Measurements from ENCODE around the gene ZNF223.

Gene ZNF223

DNA sequence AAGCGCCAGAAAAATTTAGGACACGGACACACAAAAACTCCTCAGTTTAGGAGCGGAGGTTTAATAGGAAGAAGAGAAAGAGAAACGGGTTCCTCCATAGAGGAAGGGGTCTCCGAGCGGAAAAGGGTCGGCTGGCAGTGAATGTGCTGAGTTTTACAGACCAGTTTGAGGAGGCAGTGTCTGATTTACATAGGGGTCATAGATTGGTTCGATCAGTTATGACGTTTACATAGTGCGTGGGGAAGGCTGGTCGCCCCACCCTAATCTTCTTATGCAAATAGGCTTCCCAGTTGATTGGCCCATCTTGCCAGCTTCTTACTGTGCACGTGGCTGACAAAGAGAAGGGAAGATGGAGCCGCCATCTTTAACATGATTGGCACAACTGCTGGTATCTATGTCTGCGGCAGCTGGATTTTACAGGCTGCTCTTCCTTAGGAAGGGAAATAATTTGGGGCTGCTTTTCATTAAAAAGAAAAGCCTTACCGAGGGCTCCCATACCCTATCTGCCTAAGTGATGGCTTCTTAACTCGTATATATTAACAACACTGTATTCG lies 60.2 kb downstream of the ZNF223 start:
- Mint-ChIP-seq H3K9me3 (peaks cover 39% of the 10 kb centered on the region), H3K27me3 (no peaks in the 10 kb centered on the region), H3K4me1 (ENCODE audit: low read depth) (peaks cover 20% of the 10 kb centered on the region), H3K4me3 (peak overlapping the region; percentile 95), H3K27ac (no peak overlapping the region), H3K36me3 (ENCODE audit: low read depth) (peaks cover 56% of the 10 kb centered on the region)

DNA sequence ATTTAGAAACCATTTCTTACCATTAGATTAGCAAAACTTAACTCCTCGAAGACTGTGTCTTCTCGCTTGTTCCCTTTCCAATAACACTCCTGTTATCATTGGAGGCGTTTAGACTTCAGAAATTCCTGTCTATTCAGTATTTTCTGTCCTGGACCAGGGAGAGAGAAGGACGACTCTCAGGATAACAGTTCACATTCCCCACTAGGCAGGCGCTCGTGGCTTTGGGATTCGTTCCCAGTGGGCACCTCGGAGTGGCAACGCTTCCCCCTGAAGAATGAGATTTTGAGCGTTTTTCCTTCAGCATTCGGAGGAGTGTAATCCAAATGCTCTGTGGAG lies 60.9 kb downstream of the ZNF223 start:
- Mint-ChIP-seq H3K4me1 (ENCODE audit: low read depth) (peaks cover 20% of the 10 kb centered on the region), H3K36me3 (ENCODE audit: low read depth) (peaks cover 54% of the 10 kb centered on the region), H3K4me3 (peak overlapping the region; percentile 95)

DNA sequence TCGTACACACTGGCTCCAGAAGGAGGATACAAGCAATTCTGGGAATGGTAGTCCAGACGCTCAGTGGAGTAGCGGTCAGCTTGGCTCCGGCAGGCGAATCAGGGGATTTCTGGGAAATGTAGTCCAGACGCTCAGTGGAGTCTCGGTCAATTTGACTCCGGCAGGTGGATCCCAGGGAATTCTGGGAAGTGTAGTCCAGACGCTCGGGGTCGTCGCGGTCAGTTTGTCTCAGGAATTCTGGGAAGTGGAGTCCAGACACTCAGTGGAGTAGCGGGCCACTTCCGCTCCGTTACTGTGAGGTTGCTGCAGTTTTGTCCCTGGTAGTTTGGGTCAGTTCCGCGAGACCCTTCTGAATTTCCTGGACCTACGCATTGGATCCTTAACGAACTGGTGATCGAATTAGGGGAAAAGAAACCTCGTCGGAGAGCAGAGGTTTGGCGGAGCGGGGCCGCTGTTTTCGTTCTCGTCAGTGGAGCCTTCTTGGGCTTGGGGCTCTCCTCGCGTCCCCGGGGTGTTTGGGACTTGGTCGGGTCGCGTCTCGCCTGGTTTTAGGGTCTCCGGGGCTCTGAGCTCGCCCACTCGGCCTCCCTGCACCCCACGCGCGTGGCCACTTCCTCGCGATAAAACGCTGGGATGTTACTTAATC lies 61.4 kb downstream of the ZNF223 start, which contains the start of gene ZNF225:
ZNF225 (plus strand) TSS at position 262 of the 646 bp plus-strand sequence. CDS start 2,429 bp downstream, outside the sequence.
- Mint-ChIP-seq H3K9me3 (peaks cover 27% of the 10 kb centered on the region), H3K27me3 (no peaks in the 10 kb centered on the region), H3K4me1 (ENCODE audit: low read depth) (peaks cover 20% of the 10 kb centered on the region), H3K36me3 (ENCODE audit: low read depth) (peaks cover 52% of the 10 kb centered on the region), H3K27ac (peak within 1 kb of the TSS; percentile 86), H3K4me3 (peak within 1 kb of the TSS; percentile 95)

More for the DNA sequence above, 60.9 kb downstream of the ZNF223 start:
- Mint-ChIP-seq H3K9me3 (peaks cover 32% of the 10 kb centered on the region), H3K27me3 (no peaks in the 10 kb centered on the region), H3K27ac (peak overlapping the region; percentile 86)

DNA sequence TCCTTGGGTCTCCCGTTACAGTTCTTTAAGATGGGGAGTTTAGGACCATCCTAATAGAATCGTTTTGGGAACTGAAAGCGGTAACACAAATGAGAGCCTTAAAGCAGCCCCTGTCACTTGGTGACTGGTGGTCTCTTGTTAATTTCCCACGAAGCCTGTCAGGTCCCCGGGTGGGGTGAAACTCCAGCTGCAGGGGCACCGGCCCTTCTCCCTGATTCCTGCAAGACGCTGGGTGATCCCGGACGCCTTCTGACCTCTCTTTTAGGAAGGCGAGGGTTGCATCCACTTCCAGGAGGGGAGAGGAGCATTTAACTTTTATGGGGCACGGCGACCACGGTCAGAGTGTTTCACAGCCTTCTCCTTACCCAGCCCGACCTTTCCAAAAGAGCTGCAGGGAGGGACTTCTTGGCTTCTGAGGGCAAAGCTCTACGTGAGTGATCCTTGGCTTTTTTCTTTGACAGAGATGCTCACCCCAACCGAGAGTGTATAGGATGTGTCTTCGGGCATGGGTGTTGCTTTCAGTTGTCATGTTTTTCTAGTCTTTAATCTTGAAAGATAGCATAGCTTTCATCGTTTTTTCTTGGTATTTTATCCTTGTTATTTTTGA lies 62.1 kb downstream of the ZNF223 start:
- no peaks in the 10 kb centered on the region for H3K27me3 Mint-ChIP-seq
- peaks cover 53% of the 10 kb centered on the region for H3K36me3 Mint-ChIP-seq (ENCODE audit: low read depth)
- H3K27ac Mint-ChIP-seq = no peak overlapping the region
- H3K4me1 Mint-ChIP-seq (ENCODE audit: low read depth) = peaks cover 20% of the 10 kb centered on the region
- H3K9me3 Mint-ChIP-seq = peaks cover 24% of the 10 kb centered on the region
- H3K4me3 Mint-ChIP-seq = peak overlapping the region; percentile 95
